Skeletal muscle tissue (tissue), 4 donors: ENCODE data around the gene STOML2. TPM values are rescaled to one million over a fixed set of nuclear protein-coding genes. Genes with fewer than 3 reads are reported as not detected.
A peak's percentile ranks its signal among the peaks of the same experiment; 100 is the strongest.
"Not testable (repeated sequence)": the region's sequence is repeated elsewhere in the genome, so short reads cannot be mapped to it uniquely, and the experiment has no call there.

Experiments used
- H3K27ac ChIP-seq: one replicate; pipeline ENCODE4 v1.7.0; 2013; ENCODE audit warnings: mild to moderate bottlenecking, low read depth, low read length, inconsistent platforms
- H3K27me3 ChIP-seq, 3 donors: one replicate each; pipeline ENCODE4 v1.7.0; 2013; ENCODE audit warnings: low read length in 3 of 3; ENCODE audit not compliant: control insufficient read depth in 3 of 3, insufficient read depth in 3 of 3
- H3K36me3 ChIP-seq, 3 donors: one replicate each; pipeline ENCODE4 v1.7.0; 2013; ENCODE audit warnings: low read length in 3 of 3; ENCODE audit not compliant: control insufficient read depth in 3 of 3, insufficient read depth in 3 of 3
- H3K4me1 ChIP-seq, 3 donors: one replicate each; pipeline ENCODE4 v1.7.0; 2013; ENCODE audit warnings: low read length in 3 of 3, mild to moderate bottlenecking in 3 of 3; ENCODE audit not compliant: control insufficient read depth in 3 of 3, insufficient read depth in 3 of 3
- H3K4me3 ChIP-seq, 3 donors: one replicate each; pipeline ENCODE4 v1.7.0; 2013; ENCODE audit warnings: low read length in 3 of 3
- H3K9ac ChIP-seq, 3 donors: one replicate each; pipeline ENCODE4 v1.7.0; 2013; ENCODE audit warnings: low read length in 3 of 3, mild to moderate bottlenecking in 3 of 3, moderate library complexity in 2 of 3, low read depth in 1 of 3
- H3K9me3 ChIP-seq, 3 donors: one replicate each; pipeline ENCODE4 v1.7.0; 2013; ENCODE audit warnings: low read length in 3 of 3; ENCODE audit not compliant: control insufficient read depth in 3 of 3
- total RNA-seq: library from RNA; depleted of rRNA; stranded (reverse); fragments of >200 nt; gene quantifications from one replicate; pipeline ENCODE4 v1.2.3, GENCODE V29; 2014
- donor health status: Osteomylitis.

STOML2 gene, protein sequence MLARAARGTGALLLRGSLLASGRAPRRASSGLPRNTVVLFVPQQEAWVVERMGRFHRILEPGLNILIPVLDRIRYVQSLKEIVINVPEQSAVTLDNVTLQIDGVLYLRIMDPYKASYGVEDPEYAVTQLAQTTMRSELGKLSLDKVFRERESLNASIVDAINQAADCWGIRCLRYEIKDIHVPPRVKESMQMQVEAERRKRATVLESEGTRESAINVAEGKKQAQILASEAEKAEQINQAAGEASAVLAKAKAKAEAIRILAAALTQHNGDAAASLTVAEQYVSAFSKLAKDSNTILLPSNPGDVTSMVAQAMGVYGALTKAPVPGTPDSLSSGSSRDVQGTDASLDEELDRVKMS
- 93.9 TPM for total RNA-seq

DNA sequence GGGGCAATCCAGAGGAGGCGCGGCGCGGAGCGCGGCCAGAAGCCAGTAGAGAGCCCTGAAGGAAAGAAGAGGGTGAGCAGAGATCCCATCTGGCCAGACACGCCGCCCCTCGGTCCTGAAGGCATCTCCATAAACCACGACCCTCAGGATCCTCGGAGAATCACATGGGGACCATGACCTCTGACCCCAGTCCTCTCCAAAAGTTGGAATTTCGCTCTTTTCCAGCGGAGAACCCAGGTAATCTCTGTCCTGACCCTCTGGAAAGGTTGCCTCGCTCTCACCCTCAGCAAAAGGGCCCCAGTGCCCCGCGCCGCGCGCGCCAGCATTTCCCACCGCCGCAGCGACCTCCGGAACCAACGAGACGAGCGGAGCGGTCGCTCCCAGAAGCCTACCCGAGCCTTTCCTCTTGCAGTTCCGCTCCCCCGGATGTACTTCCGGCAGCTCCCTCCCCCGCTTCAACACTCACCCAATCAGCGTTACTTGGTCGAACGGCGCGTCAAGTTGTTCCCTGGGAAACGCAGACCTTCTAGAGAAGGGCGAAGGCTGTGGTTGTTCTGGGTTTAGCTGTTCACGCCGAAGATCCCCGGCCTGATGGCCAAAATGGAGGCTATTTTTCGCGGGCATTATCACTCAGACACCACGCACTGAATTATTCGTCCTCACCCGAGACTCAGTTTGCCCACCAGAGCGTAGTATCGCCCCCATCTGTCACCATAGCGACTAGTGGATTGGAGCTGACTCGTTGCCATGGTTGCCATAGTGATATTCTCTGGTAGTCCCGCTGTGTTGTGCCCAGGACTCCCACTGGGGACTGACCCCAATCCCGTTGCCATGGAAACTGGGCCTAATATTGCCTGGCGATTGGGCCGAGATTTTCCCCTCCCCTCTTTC, at the start of gene STOML2:
Gene STOML2 (minus strand): TSS at position 363 of the 891 bp plus-strand sequence. CDS start 37 bp downstream, at position 326.
- Histone ChIP-seq H3K9ac (peak within 1 kb of the TSS; percentile 93 to 98 (median 97)), H3K27ac (peak within 1 kb of the TSS; percentile 85), H3K36me3 (peaks cover 52 to 61% (median 55%) of the 10 kb centered on the region in 3 donors), H3K27me3 (no peaks in the 10 kb centered on the region), H3K4me3 (peak within 1 kb of the TSS; percentile 84 to 97 (median 94)), H3K4me1 (peaks cover 22 to 25% (median 24%) of the 10 kb centered on the region in 3 donors), H3K9me3 (no peaks in the 10 kb centered on the region)

DNA sequence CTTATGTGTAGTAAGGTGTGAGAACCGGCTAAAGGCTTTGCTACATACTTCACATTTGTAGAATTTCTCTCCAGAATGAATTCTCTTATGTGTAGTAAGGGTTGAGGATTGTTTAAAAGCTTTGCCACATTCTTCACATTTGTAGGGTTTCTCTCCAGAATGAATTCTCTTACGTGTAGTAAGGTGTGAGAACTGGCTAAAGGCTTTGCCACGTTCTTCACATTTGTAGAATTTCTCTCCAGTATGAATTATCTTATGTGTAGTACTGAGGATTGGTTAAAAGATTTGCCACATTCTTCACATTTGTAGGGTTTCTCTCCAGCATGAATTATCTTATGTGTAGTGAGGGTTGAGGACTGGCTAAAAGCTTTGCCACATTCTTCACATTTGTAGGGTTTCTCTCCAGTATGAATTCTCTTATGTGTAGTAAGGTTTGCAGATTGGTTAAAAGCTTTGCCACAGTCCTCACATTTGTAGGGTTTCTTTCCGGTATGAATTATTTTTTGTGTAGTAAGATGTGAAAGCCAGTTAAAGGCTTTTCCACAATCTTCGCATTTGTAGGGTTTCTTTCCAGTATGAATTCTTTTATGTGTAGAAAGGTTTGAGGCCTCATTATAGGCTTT, 45.1 kb upstream of the STOML2 start:
- H3K27ac ChIP-seq, H3K4me1 ChIP-seq, H3K4me3 ChIP-seq, H3K27me3 ChIP-seq, H3K9ac ChIP-seq, H3K9me3 ChIP-seq, H3K36me3 ChIP-seq: not testable (repeated sequence)

DNA sequence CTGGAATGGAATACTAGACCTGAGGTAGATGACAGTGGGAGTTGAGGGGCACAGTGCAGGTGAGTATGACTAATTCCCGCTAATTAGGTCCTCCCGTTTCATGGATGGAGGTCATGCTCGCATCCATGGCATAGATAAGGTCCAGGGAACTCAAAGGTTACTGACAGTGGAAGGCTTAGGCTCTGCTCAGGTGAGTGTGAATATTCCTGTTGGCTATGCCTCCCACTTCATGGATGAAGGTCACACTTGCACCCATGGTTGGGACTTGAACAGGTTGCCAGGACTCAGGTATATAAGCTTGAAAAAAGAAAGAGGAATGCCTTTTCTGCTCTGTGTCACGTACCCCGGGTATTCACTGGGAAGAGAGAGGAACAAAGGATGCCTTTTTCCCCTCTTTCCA, 39.1 kb upstream of the STOML2 start:
- Histone ChIP-seq H3K4me1 (no peaks in the 10 kb centered on the region), H3K27me3 (no peaks in the 10 kb centered on the region), H3K27ac (no peak overlapping the region), H3K4me3 (no peak overlapping the region), H3K9me3 (peaks cover 5 to 7% (median 6%) of the 10 kb centered on the region in 3 donors), H3K36me3 (no peaks in the 10 kb centered on the region), H3K9ac (no peak overlapping the region)

DNA sequence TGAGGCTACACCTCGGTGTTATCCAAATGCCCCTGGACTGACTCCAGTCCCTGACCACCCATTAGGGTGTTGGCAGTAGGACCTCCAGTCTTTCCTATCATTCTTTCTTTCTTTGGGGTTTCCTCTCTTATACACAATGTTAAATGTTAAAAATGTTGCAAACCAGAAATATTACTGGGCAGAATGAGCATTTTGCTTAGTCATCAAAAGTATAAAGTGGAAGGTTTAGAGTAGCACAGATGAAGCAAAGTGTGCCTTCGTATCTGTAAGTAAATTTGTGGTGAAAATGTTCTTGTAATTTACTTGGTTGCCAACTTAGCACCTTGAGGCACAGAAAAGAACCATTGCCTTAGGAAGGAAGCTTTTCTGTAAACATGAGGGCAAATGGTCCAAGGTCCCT, 37.2 kb upstream of the STOML2 start:
- H3K4me1 ChIP-seq, result no peaks in the 10 kb centered on the region
- H3K27me3 ChIP-seq, result no peaks in the 10 kb centered on the region
- no peak overlapping the region for H3K9ac ChIP-seq
- H3K36me3 ChIP-seq, result no peaks in the 10 kb centered on the region
- H3K4me3 ChIP-seq, result no peak overlapping the region
- no peak overlapping the region for H3K27ac ChIP-seq
- H3K9me3 ChIP-seq, result peaks cover 5 to 7% (median 6%) of the 10 kb centered on the region in 3 donors

DNA sequence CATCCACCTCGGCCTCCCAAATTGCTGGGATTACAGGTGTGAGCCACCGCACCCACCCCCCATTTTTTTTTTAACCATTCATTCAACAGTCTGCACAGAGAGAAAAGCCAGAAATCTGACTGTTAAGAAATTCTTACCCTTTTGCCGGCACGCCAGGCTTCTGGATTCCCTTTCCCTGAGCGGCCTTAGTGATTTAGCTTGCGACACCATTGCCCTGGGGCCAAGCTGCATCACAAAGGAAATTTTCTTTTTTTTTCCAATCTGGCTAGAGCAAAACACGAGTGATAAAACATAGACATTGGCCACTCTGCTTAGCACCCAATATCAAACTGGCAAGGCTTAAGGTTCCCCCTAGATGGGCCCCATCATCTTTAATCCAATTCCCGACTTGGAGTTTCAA, 33.9 kb upstream of the STOML2 start:
- no peaks in the 10 kb centered on the region for H3K27me3 ChIP-seq
- H3K27ac ChIP-seq, result no peak overlapping the region
- H3K9me3 ChIP-seq, result peaks cover 0 to 3% (median 0%) of the 10 kb centered on the region in 3 donors
- no peak overlapping the region for H3K4me3 ChIP-seq
- H3K4me1 ChIP-seq, result no peaks in the 10 kb centered on the region
- H3K9ac ChIP-seq, result no peak overlapping the region
- H3K36me3 ChIP-seq, result no peaks in the 10 kb centered on the region

DNA sequence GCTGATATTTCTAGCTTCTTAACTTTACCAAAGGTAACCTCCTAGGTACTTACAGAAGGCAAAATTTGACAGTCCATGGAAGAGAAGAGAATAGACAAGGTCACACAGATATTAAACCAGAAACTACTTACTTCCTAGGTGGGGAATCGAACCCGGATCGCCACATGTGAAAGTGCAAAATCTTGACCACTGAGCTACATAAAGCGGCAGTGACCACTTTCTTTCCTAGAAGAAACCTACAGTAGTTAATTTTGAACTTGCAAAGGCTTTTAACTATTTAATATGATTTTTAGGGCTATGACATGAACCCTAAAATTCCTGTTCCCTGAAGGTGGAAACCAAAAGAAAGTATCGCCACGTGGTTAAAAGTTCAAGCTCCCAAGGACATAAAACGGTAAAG, 33.1 kb upstream of the STOML2 start:
- Histone ChIP-seq H3K4me1 (no peaks in the 10 kb centered on the region), H3K4me3 (no peak overlapping the region), H3K27me3 (no peaks in the 10 kb centered on the region), H3K9ac (no peak overlapping the region), H3K27ac (no peak overlapping the region), H3K36me3 (no peaks in the 10 kb centered on the region), H3K9me3 (no peaks in the 10 kb centered on the region)

DNA sequence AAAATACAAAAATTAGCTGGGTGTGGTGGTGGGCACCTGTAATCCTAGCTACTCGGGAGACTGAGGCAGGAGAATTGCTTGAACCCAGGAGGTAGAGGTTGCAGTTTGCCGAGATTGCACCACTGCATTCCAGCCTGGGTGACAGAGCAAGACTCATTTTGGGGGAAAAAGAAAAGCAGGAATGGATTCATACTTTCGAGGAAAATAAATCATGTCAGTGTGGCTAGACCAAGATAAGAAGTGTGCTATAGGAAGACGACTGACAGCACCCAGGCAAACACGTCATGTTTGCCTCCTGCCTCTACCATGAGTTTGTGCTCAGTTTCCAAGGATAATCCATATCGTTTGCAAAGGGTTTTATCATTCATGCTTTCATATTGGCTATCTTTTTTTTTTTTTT, 32.0 kb upstream of the STOML2 start:
- H3K9ac ChIP-seq, result no peak overlapping the region
- no peaks in the 10 kb centered on the region for H3K27me3 ChIP-seq
- H3K27ac ChIP-seq, result no peak overlapping the region
- H3K9me3 ChIP-seq, result no peaks in the 10 kb centered on the region
- no peak overlapping the region for H3K4me3 ChIP-seq
- H3K4me1 ChIP-seq, result no peaks in the 10 kb centered on the region
- no peaks in the 10 kb centered on the region for H3K36me3 ChIP-seq

DNA sequence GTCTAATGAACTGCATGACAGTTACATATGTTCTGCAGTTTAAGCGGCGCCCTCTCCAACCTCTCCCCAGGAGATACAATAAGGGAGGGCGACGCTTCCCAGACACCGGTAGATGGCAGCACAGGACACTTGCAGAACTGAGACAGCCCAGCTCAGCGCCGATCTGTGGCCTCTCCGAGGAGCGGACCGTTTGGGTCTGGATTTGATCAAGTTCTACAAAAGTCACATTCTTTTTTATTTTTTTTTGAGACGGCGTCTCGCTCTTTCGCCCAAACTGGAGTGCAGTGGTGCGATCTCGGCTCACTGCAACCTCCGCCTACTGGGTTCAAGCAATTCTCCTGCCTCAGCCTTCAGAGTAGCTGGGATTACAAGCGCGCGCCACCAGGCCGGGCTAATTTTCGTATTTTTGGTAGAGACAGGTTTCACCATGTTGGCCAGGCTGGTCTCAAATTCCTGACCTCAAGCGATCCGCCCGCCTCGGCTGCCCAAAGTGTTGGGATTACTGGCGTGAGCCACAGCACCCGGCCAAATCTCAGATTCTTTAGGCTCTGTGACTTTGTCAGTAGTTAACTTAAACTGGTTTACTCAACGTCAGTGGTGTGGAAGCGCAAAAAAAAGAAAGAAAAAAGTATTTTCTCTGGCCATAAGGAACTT, 14.1 kb upstream of the STOML2 start:
- H3K4me3 ChIP-seq, result peak overlapping the region; percentile 89 to 96 (median 95)
- peak overlapping the region; percentile 86 for H3K27ac ChIP-seq
- H3K9ac ChIP-seq, result peak overlapping the region; percentile 38 to 85 (median 76)
- peaks cover 27 to 42% (median 35%) of the 10 kb centered on the region in 3 donors for H3K4me1 ChIP-seq
- no peaks in the 10 kb centered on the region for H3K9me3 ChIP-seq
- no peaks in the 10 kb centered on the region for H3K36me3 ChIP-seq
- H3K27me3 ChIP-seq, result no peaks in the 10 kb centered on the region

DNA sequence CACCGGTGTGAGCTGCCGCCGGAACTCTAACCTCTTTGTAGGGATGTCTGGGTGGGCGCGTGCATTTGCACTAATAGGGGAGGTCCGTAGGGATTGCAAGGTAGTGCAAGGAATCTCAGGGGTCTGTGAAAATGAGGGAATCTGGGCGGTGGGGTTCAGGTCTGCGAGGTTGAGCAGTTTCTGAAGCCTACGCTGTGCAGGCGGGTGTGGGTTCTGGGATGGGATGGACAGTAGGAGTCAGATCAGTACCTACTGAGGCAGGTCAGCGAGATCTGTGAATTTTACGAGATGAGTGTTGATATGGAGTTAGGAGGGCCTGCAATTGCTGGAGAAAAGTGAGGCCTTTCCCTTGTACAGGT, 13.6 kb upstream of the STOML2 start:
- H3K36me3 ChIP-seq, result no peaks in the 10 kb centered on the region
- H3K4me3 ChIP-seq, result peak overlapping the region; percentile 89 to 96 (median 95)
- H3K27ac ChIP-seq, result peak overlapping the region; percentile 86
- H3K4me1 ChIP-seq, result peaks cover 31 to 46% (median 39%) of the 10 kb centered on the region in 3 donors
- no peaks in the 10 kb centered on the region for H3K9me3 ChIP-seq
- H3K9ac ChIP-seq, result peak overlapping the region; percentile 34 to 85 (median 76)
- no peaks in the 10 kb centered on the region for H3K27me3 ChIP-seq
